Measurements from ENCODE around the gene KRTAP10-3. TPM values are rescaled to one million over a fixed set of nuclear protein-coding genes. Genes with fewer than 3 reads are reported as not detected.

The KRTAP10-3 gene
- total RNA-seq, 1 experiment from 2014 or later, result not detected

DNA sequence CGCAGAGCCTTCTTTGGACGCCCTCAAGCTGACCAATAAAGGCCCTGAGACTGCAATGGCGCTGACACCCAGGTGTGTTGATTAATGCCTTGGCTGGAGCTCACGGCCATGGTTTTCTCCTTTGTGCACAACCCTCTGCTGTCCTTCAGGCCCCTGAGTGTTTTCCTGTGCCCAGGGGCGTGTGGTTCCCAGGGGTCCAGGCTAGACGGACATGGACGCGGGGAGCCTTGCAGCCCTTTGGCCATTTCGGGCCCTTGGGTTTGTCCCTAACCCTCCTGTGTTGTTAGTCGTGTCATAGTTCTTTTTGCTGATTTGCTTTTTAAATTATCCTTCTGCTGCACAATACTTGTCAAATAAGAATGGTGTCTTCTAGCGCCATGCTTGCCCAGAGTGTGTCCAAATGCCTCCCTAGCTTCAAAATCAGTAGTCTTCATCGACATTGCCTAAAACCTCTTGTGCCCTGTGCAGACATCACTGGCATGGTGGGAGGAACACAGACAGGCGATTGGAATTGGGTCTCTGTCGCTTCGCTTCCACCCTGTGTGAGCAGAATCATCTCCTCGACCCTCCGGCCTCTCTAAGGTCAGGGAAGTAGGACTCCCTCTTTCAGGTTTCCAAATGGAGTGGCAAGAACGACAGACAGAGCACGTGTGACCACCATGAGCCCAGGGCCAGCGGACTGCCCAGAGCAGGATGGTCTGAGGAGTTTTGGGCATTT, 16.9 kb upstream of the KRTAP10-3 start:
- RAD21 ChIA-PET (ENCODE audit: low non-redundant PET in 1 of 2, low total read pairs in 2 of 2, uncharacterized antibody in 2 of 2, unreplicated experiment in 2 of 2), result no interaction called here
- no peaks in the 10 kb centered on the region for H3K36me3 ChIP-seq (ENCODE audit: control insufficient read depth in 1 of 2, insufficient read depth in 2 of 2, low read length in 2 of 2)
- CTCF ChIA-PET, result no interaction called here
- peaks cover 0 to 3% of the 10 kb centered on the region in 2 experiments; a peak in 1 of 4 replicates for H3K4me1 ChIP-seq (ENCODE audit: control insufficient read depth in 1 of 2, insufficient read depth in 2 of 2, low read length in 2 of 2)
- H3K79me2 ChIP-seq (ENCODE audit: insufficient read depth, low read length), result no peaks in the 10 kb centered on the region
- no peaks in the 10 kb centered on the region for H3K9me2 ChIP-seq (ENCODE audit: insufficient read depth)
- H3K27me3 ChIP-seq (ENCODE audit: insufficient read depth, low read length), result peaks cover 6% of the 10 kb centered on the region; the same call in 1 of the 2 replicates
- H3K4me3 ChIP-seq (replicated peaks in 1 of 2; ENCODE audit: low read depth in 1 of 2, low read length in 2 of 2), result no peak overlapping the region
- H3K9me3 ChIP-seq (ENCODE audit: control insufficient read depth in 1 of 2, insufficient read depth in 1 of 2, low read depth in 1 of 2, low read length in 2 of 2), result peaks cover 0 to 4% of the 10 kb centered on the region in 2 experiments; a peak in 2 of 4 replicates
- no peak overlapping the region for H3K9ac ChIP-seq (ENCODE audit: low read length)
- H3K27ac ChIP-seq (ENCODE audit: low read depth, low read length), result no peak overlapping the region
- intact Hi-C loops (cut with micrococcal nuclease), result no loop called here
- H4K20me1 ChIP-seq (ENCODE audit: insufficient read depth), result no peaks in the 10 kb centered on the region
- no peak overlapping the region for H2AFZ ChIP-seq (ENCODE audit: low read depth, low read length, poor library complexity, severe bottlenecking)
- no TSS peak for BruUV-seq (replicated peaks)
- no peak for DNase-seq (ENCODE audit: low read depth, low spot score)
- POLR2A ChIA-PET, result no interaction called here
- H3K4me2 ChIP-seq (ENCODE audit: low read length), result no peak overlapping the region
- TF ChIP-seq ELF1 (IDR thresholded peaks at IDR 0.05; ENCODE audit: borderline replicate concordance, low read depth) (no peak), ZNF274 (IDR thresholded peaks at IDR 0.05; ENCODE audit: low read depth, low read length) (no peak), EGR1 (IDR thresholded peaks at IDR 0.05; ENCODE audit: low read depth) (no peak), POLR2AphosphoS5 (IDR thresholded peaks at IDR 0.05; ENCODE audit: low read depth, low read length) (no peak), SIN3A (IDR thresholded peaks at IDR 0.05; ENCODE audit: low read depth) (no peak), ZFX (IDR thresholded peaks at IDR 0.05) (no peak), SRF (IDR thresholded peaks at IDR 0.05; ENCODE audit: low read depth) (no peak), EZH2 (IDR thresholded peaks at IDR 0.05) (no peak), YY1 (IDR thresholded peaks at IDR 0.05; ENCODE audit: extremely low read depth, insufficient replicate concordance, low read depth, low read length) (no peak), SP1 (IDR thresholded peaks at IDR 0.05; ENCODE audit: low read depth) (no peak), CEBPB (IDR thresholded peaks at IDR 0.05; ENCODE audit: low read depth) (no peak), POLR2A (IDR thresholded peaks at IDR 0.05; ENCODE audit: borderline replicate concordance, extremely low read depth, insufficient read depth, insufficient read length) (no peak)
- TF ChIP-seq, protein P1, sequence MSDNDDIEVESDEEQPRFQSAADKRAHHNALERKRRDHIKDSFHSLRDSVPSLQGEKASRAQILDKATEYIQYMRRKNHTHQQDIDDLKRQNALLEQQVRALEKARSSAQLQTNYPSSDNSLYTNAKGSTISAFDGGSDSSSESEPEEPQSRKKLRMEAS (IDR thresholded peaks at IDR 0.05), result no peak
- TF ChIP-seq, protein P2, sequence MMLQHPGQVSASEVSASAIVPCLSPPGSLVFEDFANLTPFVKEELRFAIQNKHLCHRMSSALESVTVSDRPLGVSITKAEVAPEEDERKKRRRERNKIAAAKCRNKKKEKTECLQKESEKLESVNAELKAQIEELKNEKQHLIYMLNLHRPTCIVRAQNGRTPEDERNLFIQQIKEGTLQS (IDR thresholded peaks at IDR 0.05), result no peak
- TF ChIP-seq, protein P3, sequence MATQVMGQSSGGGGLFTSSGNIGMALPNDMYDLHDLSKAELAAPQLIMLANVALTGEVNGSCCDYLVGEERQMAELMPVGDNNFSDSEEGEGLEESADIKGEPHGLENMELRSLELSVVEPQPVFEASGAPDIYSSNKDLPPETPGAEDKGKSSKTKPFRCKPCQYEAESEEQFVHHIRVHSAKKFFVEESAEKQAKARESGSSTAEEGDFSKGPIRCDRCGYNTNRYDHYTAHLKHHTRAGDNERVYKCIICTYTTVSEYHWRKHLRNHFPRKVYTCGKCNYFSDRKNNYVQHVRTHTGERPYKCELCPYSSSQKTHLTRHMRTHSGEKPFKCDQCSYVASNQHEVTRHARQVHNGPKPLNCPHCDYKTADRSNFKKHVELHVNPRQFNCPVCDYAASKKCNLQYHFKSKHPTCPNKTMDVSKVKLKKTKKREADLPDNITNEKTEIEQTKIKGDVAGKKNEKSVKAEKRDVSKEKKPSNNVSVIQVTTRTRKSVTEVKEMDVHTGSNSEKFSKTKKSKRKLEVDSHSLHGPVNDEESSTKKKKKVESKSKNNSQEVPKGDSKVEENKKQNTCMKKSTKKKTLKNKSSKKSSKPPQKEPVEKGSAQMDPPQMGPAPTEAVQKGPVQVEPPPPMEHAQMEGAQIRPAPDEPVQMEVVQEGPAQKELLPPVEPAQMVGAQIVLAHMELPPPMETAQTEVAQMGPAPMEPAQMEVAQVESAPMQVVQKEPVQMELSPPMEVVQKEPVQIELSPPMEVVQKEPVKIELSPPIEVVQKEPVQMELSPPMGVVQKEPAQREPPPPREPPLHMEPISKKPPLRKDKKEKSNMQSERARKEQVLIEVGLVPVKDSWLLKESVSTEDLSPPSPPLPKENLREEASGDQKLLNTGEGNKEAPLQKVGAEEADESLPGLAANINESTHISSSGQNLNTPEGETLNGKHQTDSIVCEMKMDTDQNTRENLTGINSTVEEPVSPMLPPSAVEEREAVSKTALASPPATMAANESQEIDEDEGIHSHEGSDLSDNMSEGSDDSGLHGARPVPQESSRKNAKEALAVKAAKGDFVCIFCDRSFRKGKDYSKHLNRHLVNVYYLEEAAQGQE (IDR thresholded peaks at IDR 0.05; ENCODE audit: low read depth), result no peak
- TF ChIP-seq, protein P4, sequence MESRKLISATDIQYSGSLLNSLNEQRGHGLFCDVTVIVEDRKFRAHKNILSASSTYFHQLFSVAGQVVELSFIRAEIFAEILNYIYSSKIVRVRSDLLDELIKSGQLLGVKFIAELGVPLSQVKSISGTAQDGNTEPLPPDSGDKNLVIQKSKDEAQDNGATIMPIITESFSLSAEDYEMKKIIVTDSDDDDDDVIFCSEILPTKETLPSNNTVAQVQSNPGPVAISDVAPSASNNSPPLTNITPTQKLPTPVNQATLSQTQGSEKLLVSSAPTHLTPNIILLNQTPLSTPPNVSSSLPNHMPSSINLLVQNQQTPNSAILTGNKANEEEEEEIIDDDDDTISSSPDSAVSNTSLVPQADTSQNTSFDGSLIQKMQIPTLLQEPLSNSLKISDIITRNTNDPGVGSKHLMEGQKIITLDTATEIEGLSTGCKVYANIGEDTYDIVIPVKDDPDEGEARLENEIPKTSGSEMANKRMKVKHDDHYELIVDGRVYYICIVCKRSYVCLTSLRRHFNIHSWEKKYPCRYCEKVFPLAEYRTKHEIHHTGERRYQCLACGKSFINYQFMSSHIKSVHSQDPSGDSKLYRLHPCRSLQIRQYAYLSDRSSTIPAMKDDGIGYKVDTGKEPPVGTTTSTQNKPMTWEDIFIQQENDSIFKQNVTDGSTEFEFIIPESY (IDR thresholded peaks at IDR 0.05; ENCODE audit: extremely low read depth, insufficient replicate concordance, low read length), result no peak
- TF ChIP-seq, protein P5, sequence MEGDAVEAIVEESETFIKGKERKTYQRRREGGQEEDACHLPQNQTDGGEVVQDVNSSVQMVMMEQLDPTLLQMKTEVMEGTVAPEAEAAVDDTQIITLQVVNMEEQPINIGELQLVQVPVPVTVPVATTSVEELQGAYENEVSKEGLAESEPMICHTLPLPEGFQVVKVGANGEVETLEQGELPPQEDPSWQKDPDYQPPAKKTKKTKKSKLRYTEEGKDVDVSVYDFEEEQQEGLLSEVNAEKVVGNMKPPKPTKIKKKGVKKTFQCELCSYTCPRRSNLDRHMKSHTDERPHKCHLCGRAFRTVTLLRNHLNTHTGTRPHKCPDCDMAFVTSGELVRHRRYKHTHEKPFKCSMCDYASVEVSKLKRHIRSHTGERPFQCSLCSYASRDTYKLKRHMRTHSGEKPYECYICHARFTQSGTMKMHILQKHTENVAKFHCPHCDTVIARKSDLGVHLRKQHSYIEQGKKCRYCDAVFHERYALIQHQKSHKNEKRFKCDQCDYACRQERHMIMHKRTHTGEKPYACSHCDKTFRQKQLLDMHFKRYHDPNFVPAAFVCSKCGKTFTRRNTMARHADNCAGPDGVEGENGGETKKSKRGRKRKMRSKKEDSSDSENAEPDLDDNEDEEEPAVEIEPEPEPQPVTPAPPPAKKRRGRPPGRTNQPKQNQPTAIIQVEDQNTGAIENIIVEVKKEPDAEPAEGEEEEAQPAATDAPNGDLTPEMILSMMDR (IDR thresholded peaks at IDR 0.05 in 2 of 3, conservative IDR thresholded peaks at IDR 0.05 in 1 of 3; ENCODE audit: borderline replicate concordance in 1 of 3, insufficient read depth in 1 of 3, low read depth in 2 of 3, low read length in 2 of 3), result no peak
- ATAC-seq, result no peak
